Heart left ventricle (tissue), 13 donors: ENCODE data around the gene TRAF4.

Source experiments
- POLR2A ChIP-seq, 2 donors: fragments of 450-650 bp; IDR thresholded peaks; one replicate each; pipeline ENCODE4 v1.6.1; 2017; ENCODE audit warnings: antibody characterized with exemption in 2 of 2, mild to moderate bottlenecking in 2 of 2, moderate library complexity in 2 of 2
- TF ChIP-seq, protein P1 (sequence below), 12 donors: fragments of 200-600 bp; sonication (generic) in 4 of 12; IDR thresholded peaks; one replicate each; pipeline versions ENCODE4 v1.5.0 to v1.8.0; 2018 to 2022; ENCODE audit warnings: antibody characterized with exemption in 12 of 12, mild to moderate bottlenecking in 5 of 12
- donor health status: ischemic (EF 13 %, LVEDD 7.1; RV severe dilation, severe dysfunction).
- donor health status: DM: no; HTN: yes; CAD: no.
- donor health status: DM: no; HTN: no; CAD: no.
- donor health status: ischemic (EF 25% LVEDD 6.9; RV normal size, moderate dysfunction).
- donor health status: ischemic (EF 25% LVEDD 5.7; RV mildly dilated, moderate dysfunction).
- donor health status: ischemic (EF 35%, LVEDD 5.7; RV mildly dilated, moderate dysfunction).
- donor health status: nonischemic (EF 11% LVEDD 7.7; RV severe dilation, severe dysfunction).
- donor health status: DM: yes; HTN: yes; CAD: no.
- donor health status: PGD.
- donor health status: ischemic (EF 29% LVEDD 5.4; RV normal size, mild dysfunction).
- donor health status: nonischemic (EF 23%, LVEDD 6.1; RV moderate dilation, normal function).

DNA sequence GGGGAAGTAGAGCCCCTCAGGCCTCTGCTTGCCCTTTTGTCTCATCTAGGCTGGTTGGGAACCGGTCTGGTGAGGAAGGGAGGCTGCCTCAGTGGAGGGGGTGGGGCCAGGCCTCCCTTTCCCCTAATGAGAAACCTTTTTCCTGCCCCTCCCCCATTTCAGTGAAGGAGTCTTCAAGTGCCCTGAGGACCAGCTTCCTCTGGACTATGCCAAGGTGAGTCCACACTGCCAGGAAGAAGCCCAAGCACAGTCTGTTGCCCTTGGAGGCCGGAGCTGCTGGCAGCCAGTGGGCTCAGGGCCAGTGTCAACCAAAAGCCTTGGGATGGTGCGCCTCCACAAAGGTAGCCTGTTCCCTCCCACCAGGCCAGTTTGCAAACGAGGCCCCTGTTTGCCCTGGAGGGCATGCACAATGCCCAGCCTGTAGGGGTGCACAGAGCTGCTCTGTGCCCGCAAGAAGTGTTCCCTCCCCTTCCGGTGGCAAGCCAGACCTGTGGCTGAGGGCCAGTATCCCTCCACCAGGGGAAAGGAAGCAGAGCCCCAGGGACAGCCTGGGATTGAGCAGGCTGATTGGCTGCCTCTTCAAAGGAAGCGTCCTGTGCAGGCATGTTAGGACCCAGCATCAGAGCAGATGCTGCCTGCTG lies 3.4 kb downstream of the TRAF4 start:
- TF ChIP-seq, protein P1, sequence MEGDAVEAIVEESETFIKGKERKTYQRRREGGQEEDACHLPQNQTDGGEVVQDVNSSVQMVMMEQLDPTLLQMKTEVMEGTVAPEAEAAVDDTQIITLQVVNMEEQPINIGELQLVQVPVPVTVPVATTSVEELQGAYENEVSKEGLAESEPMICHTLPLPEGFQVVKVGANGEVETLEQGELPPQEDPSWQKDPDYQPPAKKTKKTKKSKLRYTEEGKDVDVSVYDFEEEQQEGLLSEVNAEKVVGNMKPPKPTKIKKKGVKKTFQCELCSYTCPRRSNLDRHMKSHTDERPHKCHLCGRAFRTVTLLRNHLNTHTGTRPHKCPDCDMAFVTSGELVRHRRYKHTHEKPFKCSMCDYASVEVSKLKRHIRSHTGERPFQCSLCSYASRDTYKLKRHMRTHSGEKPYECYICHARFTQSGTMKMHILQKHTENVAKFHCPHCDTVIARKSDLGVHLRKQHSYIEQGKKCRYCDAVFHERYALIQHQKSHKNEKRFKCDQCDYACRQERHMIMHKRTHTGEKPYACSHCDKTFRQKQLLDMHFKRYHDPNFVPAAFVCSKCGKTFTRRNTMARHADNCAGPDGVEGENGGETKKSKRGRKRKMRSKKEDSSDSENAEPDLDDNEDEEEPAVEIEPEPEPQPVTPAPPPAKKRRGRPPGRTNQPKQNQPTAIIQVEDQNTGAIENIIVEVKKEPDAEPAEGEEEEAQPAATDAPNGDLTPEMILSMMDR (IDR thresholded peaks at IDR 0.05) = no peak
- no peak for TF ChIP-seq POLR2A (IDR thresholded peaks at IDR 0.05)
